SK-N-SH treated with all-trans-retinoic acid at 6 μM for 48 hours (cell line): Measurements from ENCODE around the gene DLG2.

Source experiments
- CREB5 ChIP-seq: fragments of 250-450 bp; sonication (Bioruptor Pico); IDR thresholded peaks from 2 replicates; pipeline ENCODE4 v1.5.1; 2020; ENCODE audit warnings: low read depth, mild to moderate bottlenecking, moderate library complexity
- CSDC2 ChIP-seq: fragments of 250-450 bp; sonication (Bioruptor Pico); IDR thresholded peaks from 2 replicates; pipeline ENCODE4 v1.5.0; 2020; ENCODE audit warnings: mild to moderate bottlenecking, moderate library complexity
- OSR1 ChIP-seq: fragments of 250-450 bp; sonication (Bioruptor Pico); IDR thresholded peaks from 2 replicates; pipeline ENCODE4 v1.8.0; 2022; ENCODE audit warnings: moderate library complexity, mild to moderate bottlenecking, inconsistent platforms
- PATZ1 ChIP-seq: fragments of 250-450 bp; sonication (Bioruptor Pico); IDR thresholded peaks from 2 replicates; pipeline ENCODE4 v1.8.0; 2020; ENCODE audit warnings: mild to moderate bottlenecking, moderate library complexity, borderline replicate concordance
- POU6F1 ChIP-seq: fragments of 250-450 bp; sonication (Bioruptor Pico); IDR thresholded peaks from 2 replicates; pipeline ENCODE4 v1.8.0; 2021; ENCODE audit warnings: low read depth, mild to moderate bottlenecking, moderate library complexity, borderline replicate concordance
- RARB ChIP-seq: fragments of 250-450 bp; sonication (Bioruptor Pico); IDR thresholded peaks from 2 replicates; pipeline ENCODE4 v1.8.0; 2021; ENCODE audit warnings: mild to moderate bottlenecking, moderate library complexity
- TCF4 ChIP-seq: fragments of 250-450 bp; sonication (Bioruptor Pico); IDR thresholded peaks from 2 replicates; pipeline ENCODE4 v1.8.0; 2021; ENCODE audit warnings: mild to moderate bottlenecking, moderate library complexity, borderline replicate concordance
- TOX ChIP-seq: fragments of 250-450 bp; sonication (Bioruptor Pico); IDR thresholded peaks from 2 replicates; pipeline ENCODE4 v1.8.0; 2021; ENCODE audit warnings: mild to moderate bottlenecking, moderate library complexity, borderline replicate concordance
- TSHZ2 ChIP-seq: fragments of 250-450 bp; sonication (Bioruptor Pico); IDR thresholded peaks from 2 replicates; pipeline ENCODE4 v1.5.0; 2020; ENCODE audit warnings: mild to moderate bottlenecking, moderate library complexity
- ZFP3 ChIP-seq: fragments of 250-450 bp; sonication (Bioruptor Pico); IDR thresholded peaks from 2 replicates; pipeline ENCODE4 v1.5.0; 2020; ENCODE audit warnings: mild to moderate bottlenecking, moderate library complexity
- ZFP30 ChIP-seq: fragments of 450-650 bp; formaldehyde crosslinking; IDR thresholded peaks from 2 replicates; pipeline ENCODE4 v1.5.0; 2022; ENCODE audit warnings: mild to moderate bottlenecking, moderate library complexity
- ZNF70 ChIP-seq: fragments of 450-650 bp; formaldehyde crosslinking; IDR thresholded peaks from 2 replicates; pipeline ENCODE4 v1.5.0; 2020; ENCODE audit warnings: mild to moderate bottlenecking, moderate library complexity
- ZNF8 ChIP-seq: fragments of 450-650 bp; formaldehyde crosslinking; IDR thresholded peaks from 2 replicates; pipeline ENCODE4 v1.5.0; 2020; ENCODE audit warnings: mild to moderate bottlenecking, moderate library complexity

GRCh38 chr11:84496122-84496521 lies 1131.0 kb downstream of the DLG2 start:
- TF ChIP-seq PATZ1 (CRISPR knock-in tag), result no peak
- TF ChIP-seq TSHZ2 (CRISPR knock-in tag), result no peak
- TF ChIP-seq RARB (CRISPR knock-in tag), result no peak
- TF ChIP-seq ZNF8 (CRISPR knock-in tag), result no peak
- TF ChIP-seq OSR1 (CRISPR knock-in tag), result no peak
- TF ChIP-seq ZFP3 (CRISPR knock-in tag), result no peak
- TF ChIP-seq ZNF70 (CRISPR knock-in tag), result no peak
- TF ChIP-seq CREB5 (CRISPR knock-in tag), result no peak
- TF ChIP-seq TCF4 (CRISPR knock-in tag), result no peak
- no peak for TF ChIP-seq ZFP30 (CRISPR knock-in tag)
- no peak for TF ChIP-seq CSDC2 (CRISPR knock-in tag)
- no peak for TF ChIP-seq TOX (CRISPR knock-in tag)
- TF ChIP-seq POU6F1 (CRISPR knock-in tag), result no peak
